Kidney glomerular epithelial cell (primary cell): Measurements from ENCODE around the gene MAP7.
"Not testable (repeated sequence)": the region's sequence is repeated elsewhere in the genome, so short reads cannot be mapped to it uniquely, and the experiment has no call there.

Source experiments
- DNase-seq: peaks from one replicate; lab custom pipeline; 2025; lab: John Stamatoyannopoulos, UW

MAP7 gene

GRCh38 chr6:136468711-136469110 is 81.5 kb downstream of the MAP7 start:
- no peak for DNase-seq

- DNase-seq: no peak
These were observed 83.0 kb downstream of the MAP7 start for GRCh38 chr6:136467186-136467585.

GRCh38 chr6:136466777-136467176 is 83.4 kb downstream of the MAP7 start:
- DNase-seq: peak; percentile 77

DNA sequence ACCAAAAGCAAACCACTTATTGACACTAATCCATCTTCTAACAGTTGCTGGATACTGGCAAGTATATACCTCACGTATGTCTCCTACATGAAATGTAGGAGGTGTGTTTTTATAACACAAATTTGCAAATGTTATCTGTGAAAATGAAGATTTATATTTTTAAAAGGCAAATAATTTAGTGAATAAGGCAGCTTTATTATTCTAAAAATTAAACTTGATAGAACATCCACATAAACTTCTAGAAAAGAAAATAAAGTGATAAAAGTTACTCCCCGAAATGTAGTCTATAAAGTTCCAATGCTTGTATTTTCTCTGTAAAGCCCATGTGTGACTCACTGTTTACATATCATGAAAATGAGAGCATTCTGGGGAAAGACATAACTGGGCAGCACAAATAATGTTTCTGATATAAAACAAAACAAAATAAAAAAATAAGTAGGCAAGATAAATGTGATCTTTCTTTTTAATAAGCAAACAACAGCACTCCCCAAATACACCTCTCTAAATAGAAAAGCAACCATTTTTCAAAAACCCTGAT is 84.4 kb downstream of the MAP7 start:
- DNase-seq: no peak

- DNase-seq: no peak
These were observed 85.3 kb downstream of the MAP7 start for GRCh38 chr6:136464874-136465273.

GRCh38 chr6:136464148-136464547 is 86.1 kb downstream of the MAP7 start:
- no peak for DNase-seq

GRCh38 chr6:136463743-136464142 is 86.5 kb downstream of the MAP7 start:
- DNase-seq: no peak

DNA sequence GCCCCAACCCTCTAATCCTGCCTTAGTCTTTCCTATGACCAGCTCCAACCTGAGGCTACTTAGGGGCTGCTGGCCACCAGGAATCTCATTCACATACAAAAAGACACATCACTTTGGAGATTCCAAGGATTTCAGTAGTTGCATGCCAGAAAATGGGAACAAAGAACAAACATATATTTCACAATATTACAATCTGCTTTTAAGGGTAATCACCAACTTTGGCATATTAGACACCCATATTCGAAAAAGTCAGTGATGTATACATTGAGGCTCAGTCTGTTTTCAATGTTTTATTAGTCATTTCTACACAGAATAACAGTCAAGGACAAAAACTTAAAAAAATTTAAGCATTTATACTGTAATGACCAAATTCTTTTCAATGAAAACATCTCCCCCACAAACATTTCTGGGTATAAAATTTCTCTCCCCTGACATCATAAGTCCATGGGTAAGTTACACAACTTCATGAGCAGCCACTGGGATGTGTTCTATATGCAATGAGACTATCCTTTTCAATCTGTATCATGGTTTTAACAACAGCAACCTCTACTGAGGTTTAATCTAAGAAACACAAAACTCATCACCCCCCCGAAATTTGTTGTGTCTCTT is 103.5 kb downstream of the MAP7 start:
- peak; percentile 6 for DNase-seq

GRCh38 chr6:136446145-136446544 is 104.1 kb downstream of the MAP7 start:
- DNase-seq: no peak

- DNase-seq: no peak
These were observed 105.2 kb downstream of the MAP7 start for GRCh38 chr6:136445063-136445462.

DNA sequence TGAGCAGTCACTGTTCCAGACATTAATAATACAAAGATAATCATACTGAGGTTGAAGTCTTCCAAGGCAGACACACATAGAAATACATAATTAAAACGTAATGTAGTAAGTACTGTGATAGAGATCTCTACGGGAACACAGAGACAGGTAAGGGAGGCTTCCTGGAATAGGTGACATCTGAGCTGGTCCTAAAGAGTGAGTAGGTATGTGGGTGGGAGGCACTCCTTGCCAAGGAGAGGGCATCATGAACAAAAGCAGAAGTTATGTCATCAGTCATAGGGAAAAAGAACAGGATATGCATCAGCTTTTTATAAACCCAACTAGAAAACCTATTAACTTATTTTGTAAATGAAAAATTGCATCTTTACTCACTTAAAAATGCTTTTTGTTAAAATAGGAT is 110.0 kb downstream of the MAP7 start:
- DNase-seq: peak; percentile 37

DNA sequence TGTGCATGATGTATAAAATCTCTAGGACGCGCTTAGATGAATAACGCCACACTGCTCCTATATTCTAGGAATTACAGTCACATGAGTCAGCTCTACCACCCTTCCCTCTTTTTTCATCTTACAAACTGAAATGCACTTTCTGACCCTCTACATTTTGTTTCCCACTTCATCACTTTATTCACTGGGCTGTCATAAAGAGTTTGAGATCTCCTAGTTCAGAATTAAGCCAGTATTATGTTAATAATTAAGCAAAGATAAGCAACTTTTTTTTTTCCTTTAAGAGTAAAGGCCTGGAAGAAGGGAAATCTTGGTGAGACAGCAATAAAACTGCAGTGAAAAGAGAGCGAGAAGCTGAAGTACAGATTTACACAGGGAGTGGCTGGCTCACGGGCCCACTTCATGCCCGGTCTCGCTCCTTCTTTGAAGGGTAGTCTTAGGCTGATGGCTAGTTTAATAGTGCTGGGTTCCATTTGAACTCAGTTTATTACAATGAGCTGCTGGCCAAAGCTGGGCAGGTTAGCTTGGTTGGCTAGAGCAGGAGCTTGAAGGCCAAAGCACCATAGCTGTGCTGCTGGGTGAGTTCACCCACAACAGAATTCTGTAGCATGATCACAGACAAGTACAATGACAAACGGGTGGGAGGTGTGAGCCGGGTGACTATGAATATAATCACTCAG is 110.6 kb downstream of the MAP7 start:
- peak; percentile 49 for DNase-seq

- DNase-seq: no peak
These were observed 111.8 kb downstream of the MAP7 start for GRCh38 chr6:136438441-136438840.

- DNase-seq: no peak
These were observed 113.0 kb downstream of the MAP7 start for GRCh38 chr6:136437246-136437645.

GRCh38 chr6:136435101-136435500 is 115.1 kb downstream of the MAP7 start:
- no peak for DNase-seq

DNA sequence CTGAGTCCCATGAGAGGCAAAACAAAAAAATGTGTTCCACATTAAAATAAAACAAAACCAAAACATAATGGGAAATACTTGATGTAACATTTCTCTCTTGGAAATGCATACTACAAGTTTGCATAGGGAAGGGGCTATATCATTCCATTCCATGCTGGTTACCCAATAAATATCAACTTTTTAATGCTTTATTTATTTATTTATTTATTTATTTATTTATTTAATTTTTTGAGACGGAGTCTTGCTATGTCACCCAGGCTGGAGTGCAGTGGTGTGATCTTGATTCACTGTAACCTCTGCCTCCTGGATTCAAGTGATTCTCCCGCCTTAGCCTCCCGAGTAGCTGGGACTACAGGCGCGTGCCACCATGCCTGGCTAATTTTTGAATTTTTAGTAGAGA is 118.9 kb downstream of the MAP7 start:
- not testable (repeated sequence) for DNase-seq

GRCh38 chr6:136429264-136430065 is 120.8 kb downstream of the MAP7 start:
- no peak for DNase-seq

DNA sequence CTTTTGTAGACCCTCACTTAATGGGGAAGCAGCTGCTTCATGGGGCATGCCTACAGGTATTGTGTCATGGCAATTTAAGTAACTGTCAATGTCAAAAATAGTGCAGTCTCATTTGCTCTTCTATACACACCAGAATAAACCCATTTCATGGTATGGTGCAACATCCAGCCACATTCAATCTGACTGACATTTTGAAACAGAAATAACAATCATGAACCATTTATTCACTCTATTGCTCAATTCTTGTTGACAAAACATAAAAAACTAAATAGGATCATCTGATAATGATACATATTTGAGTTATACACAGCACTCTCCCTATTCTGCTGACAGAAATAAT is 122.9 kb downstream of the MAP7 start:
- no peak for DNase-seq

- no peak for DNase-seq
These were observed 123.4 kb downstream of the MAP7 start for GRCh38 chr6:136426627-136427377.

GRCh38 chr6:136425793-136426192 is 124.4 kb downstream of the MAP7 start:
- DNase-seq: no peak

DNA sequence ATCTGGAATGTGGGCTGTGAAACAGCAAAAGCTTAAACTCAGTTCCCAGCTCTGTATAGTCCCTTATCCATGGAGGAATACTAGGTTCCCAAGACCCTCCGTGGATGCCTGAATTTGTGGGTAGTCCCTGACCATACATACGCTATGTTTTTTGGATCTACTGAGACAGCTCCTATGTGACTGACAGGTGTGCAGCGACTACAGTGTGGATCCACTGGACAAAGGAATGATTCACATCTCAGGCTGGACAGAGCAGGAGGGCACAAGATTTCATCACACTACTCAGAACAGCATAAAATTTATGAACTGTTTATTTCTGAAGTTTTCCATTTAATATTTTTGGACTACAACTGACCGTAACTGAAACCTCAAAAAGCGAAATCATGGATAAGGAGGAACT is 125.3 kb downstream of the MAP7 start:
- no peak for DNase-seq

- DNase-seq: no peak
These were observed 125.8 kb downstream of the MAP7 start for GRCh38 chr6:136424450-136424849.
